Retinal pigment epithelial cell (primary cell): Measurements from ENCODE around the gene LRRC4C.

Experiments
- DNase-seq: peaks from one replicate; pipeline ENCODE4 v3.0.0-alpha.2; 2010; ENCODE audit warnings: low read depth
- H3K4me3 ChIP-seq: 2 replicates; pipeline ENCODE4 v1.5.1; 2011; ENCODE audit warnings: mild to moderate bottlenecking, low read length, control low read depth, moderate library complexity
- TF ChIP-seq, protein P1 (sequence below): conservative IDR thresholded peaks from 2 replicates; pipeline ENCODE4 v1.5.1; 2011; ENCODE audit warnings: low read depth, low read length, control low read depth, inconsistent platforms

LRRC4C gene

DNA sequence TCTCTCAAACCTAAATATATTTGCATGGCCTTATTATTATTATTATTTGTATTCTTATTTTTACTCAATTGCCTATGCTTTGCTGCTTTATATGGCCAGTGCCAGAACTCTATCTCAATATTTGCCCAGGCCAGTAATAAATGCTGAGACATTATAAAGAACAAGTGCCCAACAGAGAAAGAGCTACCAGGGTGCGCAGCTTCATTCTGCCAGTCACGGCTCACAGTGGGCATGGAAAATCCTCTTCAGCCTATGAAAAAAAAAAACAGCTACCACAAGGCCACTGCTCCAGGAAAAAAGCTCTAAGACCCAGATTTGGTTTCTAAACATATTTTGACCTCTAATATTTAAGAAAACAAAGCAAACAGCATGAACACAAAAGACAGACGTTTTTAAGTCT lies 1223.6 kb downstream of the LRRC4C start:
- no peak overlapping the region for H3K4me3 ChIP-seq
- no peak for DNase-seq
- TF ChIP-seq, protein P1, sequence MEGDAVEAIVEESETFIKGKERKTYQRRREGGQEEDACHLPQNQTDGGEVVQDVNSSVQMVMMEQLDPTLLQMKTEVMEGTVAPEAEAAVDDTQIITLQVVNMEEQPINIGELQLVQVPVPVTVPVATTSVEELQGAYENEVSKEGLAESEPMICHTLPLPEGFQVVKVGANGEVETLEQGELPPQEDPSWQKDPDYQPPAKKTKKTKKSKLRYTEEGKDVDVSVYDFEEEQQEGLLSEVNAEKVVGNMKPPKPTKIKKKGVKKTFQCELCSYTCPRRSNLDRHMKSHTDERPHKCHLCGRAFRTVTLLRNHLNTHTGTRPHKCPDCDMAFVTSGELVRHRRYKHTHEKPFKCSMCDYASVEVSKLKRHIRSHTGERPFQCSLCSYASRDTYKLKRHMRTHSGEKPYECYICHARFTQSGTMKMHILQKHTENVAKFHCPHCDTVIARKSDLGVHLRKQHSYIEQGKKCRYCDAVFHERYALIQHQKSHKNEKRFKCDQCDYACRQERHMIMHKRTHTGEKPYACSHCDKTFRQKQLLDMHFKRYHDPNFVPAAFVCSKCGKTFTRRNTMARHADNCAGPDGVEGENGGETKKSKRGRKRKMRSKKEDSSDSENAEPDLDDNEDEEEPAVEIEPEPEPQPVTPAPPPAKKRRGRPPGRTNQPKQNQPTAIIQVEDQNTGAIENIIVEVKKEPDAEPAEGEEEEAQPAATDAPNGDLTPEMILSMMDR: no peak

DNA sequence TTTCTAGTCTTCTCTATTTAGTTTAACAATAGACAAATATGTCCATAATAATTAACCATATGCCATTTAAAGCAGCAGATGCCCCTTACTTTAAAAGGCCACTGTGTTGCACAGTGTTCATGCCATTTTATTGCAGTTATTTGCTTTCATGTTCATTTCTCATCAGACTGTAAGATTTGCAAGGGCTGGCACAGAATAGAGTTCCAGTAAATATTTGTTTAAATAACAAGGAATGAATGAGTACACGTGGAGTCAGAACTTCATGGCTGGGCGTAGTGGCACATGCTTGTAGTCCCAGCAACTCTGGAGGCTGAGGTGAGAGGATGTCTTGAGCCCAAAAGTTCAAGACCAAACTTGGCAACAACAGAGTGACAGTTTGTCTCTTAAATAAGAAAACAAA lies 1228.6 kb downstream of the LRRC4C start:
- no peak for DNase-seq
- TF ChIP-seq, protein P1: no peak
- H3K4me3 ChIP-seq: no peak overlapping the region

DNA sequence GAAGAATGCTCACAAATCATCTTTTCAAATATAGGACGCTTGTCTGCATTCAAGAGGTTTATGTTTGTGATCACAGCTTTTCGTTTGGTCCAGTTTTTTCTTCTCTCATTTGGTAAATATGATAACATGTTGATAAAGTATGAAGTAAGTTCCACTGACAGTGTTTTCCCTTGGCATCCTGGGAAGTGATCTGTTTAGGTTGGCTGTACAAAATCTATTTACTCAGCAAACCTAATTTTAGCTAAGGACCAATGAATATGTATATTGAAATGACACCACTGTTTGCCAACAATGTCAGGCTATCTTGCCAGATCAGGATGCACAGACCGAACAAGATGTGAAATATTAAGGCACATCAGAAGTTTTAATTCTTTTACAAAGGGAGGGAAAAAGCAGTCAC lies 1230.8 kb downstream of the LRRC4C start:
- no peak overlapping the region for H3K4me3 ChIP-seq
- TF ChIP-seq, protein P1: no peak
- DNase-seq: no peak

DNA sequence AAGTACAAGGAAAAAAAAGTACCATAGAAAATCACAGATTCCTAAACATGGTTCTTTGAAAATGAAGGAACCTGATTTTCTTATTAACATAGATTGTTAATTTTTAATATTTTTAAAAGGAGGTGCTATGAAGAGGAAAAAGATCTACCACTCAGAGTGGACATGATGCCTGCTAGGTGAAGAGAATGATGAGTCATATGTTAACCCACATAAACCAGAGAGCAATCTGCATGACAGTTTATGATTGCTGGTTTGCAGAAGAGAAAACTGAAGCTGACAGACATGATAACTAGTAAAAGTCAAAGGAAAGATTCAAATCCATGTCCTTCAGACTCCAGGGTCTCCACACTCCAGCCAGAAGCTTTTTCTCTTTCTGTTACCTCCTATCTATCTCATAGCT lies 1231.7 kb downstream of the LRRC4C start:
- TF ChIP-seq, protein P1: no peak
- no peak overlapping the region for H3K4me3 ChIP-seq
- DNase-seq: no peak

DNA sequence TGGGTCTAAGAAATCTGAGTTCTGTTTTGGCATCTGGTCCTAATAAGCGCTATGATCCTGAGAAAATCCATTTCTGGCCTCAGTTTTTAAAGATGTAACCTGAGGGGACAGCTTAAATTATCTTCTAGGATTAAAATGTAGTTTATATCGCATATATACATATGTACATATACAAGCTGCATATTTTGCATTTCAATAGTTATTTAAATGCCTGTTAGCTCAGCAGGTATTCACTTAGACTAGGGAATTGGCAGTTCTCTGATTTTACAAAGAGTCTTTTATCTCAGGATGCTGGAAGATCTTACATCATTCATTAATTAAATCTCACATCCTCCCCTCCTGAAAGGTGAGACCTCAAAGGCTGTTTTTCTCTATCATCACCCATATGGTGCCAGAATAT lies 1232.8 kb downstream of the LRRC4C start:
- no peak for DNase-seq
- H3K4me3 ChIP-seq: no peak overlapping the region
- TF ChIP-seq, protein P1: no peak

DNA sequence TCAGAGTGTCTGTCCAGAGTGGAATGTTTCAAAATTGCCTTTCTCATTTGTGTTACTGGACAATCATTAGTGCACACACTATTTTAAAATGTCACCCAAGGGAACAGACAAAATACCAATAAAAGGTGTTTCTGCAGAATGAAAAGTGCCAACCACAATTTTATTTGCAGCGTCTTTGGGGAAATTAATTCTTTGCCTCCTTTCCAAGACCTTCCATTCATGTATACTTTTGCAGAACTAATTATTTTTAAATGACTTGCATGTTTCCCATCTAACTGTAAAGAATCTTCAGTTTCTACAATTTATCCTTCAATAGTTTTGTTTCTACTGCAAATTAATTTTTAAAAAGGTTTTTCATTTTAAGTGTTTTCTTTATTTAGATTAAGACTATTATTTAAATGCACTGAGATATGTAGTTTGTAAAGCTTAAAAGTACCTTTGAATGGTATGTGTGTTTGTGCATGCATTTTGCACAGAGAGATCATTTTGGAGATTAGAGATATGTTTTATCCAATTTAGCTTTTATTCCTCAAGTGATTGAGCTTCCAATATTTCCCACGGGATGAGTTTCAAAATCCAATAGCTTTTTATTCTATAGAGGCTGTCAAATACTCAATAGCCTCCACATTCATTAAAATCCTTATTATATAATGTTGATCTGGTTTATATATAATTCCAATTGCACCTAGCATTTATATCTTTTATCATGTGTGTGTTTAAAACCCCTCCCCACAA lies 1235.7 kb downstream of the LRRC4C start:
- TF ChIP-seq, protein P1: no peak
- H3K4me3 ChIP-seq: no peak overlapping the region
- DNase-seq: no peak

DNA sequence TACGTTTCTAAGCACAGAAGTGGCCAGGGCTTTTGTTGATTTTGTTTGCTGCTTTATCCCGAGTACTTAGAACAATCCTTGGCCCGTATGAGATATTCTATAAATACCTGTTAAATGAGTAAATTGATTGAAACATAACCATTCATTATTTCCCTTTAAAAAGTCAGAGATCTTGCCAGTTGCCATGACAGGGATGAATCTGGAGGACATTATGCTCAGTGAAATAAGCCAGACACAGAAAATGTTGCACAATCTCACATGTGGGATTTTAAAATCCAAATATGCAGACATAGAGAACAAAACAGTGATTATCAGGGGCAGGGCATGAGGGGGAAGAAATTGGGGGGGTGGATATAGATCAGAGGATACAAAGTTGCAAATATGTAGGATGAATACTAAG lies 1240.1 kb downstream of the LRRC4C start:
- H3K4me3 ChIP-seq: no peak overlapping the region
- TF ChIP-seq, protein P1: no peak

More for the DNA sequence above, 1240.1 kb downstream of the LRRC4C start:
- DNase-seq: no peak
